PC-9 (cell line): ENCODE measurements around the gene KCNK15.

Experiments used
- CTCF ChIP-seq: fragments of 200-600 bp; sonication (generic); conservative IDR thresholded peaks from 2 replicates; pipeline ENCODE4 v1.6.1; 2017; ENCODE audit warnings: mixed run types, antibody characterized with exemption, mild to moderate bottlenecking, moderate library complexity
- EZH2 ChIP-seq: fragments of 200-600 bp; sonication (generic); IDR thresholded peaks from 2 replicates; pipeline ENCODE4 v1.8.0; 2017; ENCODE audit warnings: antibody characterized with exemption, low read depth

GRCh38 chr20:44734938-44735337 is 10.7 kb upstream of the KCNK15 start:
- TF ChIP-seq CTCF: peak; percentile 53; the same call in 1 of the 2 replicates
- TF ChIP-seq EZH2: no peak
